ENCODE measurements around the gene PPP5C. TPM values are rescaled to one million over a fixed set of nuclear protein-coding genes. Genes with fewer than 3 reads are reported as not detected.

PPP5C gene
- total and polyA plus RNA-seq, 4 donors: 19.0 to 50.5 (median 28.3) TPM

GRCh38 chr19:46369817-46370216 is 22.9 kb downstream of the PPP5C start:
- no peak overlapping the region for H3K4me3 ChIP-seq (ENCODE audit: low read depth in 1 of 3, low read length in 3 of 3)
- H3K9ac ChIP-seq (ENCODE audit: low read depth in 1 of 2, low read length in 2 of 2): no peak overlapping the region
- no peak overlapping the region for H3K27ac ChIP-seq (ENCODE audit: low read depth in 1 of 2, low read length in 2 of 2)
- 96% methylated on average over 7 of the region's 7 CpGs for WGBS
- TF ChIP-seq RXRA (IDR thresholded peaks at IDR 0.05) (no peak), SP1 (IDR thresholded peaks at IDR 0.05) (no peak), FOXA1 (IDR thresholded peaks at IDR 0.05) (no peak), TAF1 (conservative IDR thresholded peaks at IDR 0.05) (no peak), YY1 (IDR thresholded peaks at IDR 0.05) (no peak), ATF3 (IDR thresholded peaks at IDR 0.05) (no peak), FOXA2 (IDR thresholded peaks at IDR 0.05) (no peak), HNF4A (conservative IDR thresholded peaks at IDR 0.05) (no peak), ZBTB33 (IDR thresholded peaks at IDR 0.05) (no peak), NR2F2 (IDR thresholded peaks at IDR 0.05) (no peak), GABPA (IDR thresholded peaks at IDR 0.05 in 1 of 2, conservative IDR thresholded peaks at IDR 0.05 in 1 of 2) (no peak), JUND (IDR thresholded peaks at IDR 0.05) (no peak), EGR1 (IDR thresholded peaks at IDR 0.05; ENCODE audit: low read depth in 2 of 2) (no peak)
- TF ChIP-seq, protein P1, sequence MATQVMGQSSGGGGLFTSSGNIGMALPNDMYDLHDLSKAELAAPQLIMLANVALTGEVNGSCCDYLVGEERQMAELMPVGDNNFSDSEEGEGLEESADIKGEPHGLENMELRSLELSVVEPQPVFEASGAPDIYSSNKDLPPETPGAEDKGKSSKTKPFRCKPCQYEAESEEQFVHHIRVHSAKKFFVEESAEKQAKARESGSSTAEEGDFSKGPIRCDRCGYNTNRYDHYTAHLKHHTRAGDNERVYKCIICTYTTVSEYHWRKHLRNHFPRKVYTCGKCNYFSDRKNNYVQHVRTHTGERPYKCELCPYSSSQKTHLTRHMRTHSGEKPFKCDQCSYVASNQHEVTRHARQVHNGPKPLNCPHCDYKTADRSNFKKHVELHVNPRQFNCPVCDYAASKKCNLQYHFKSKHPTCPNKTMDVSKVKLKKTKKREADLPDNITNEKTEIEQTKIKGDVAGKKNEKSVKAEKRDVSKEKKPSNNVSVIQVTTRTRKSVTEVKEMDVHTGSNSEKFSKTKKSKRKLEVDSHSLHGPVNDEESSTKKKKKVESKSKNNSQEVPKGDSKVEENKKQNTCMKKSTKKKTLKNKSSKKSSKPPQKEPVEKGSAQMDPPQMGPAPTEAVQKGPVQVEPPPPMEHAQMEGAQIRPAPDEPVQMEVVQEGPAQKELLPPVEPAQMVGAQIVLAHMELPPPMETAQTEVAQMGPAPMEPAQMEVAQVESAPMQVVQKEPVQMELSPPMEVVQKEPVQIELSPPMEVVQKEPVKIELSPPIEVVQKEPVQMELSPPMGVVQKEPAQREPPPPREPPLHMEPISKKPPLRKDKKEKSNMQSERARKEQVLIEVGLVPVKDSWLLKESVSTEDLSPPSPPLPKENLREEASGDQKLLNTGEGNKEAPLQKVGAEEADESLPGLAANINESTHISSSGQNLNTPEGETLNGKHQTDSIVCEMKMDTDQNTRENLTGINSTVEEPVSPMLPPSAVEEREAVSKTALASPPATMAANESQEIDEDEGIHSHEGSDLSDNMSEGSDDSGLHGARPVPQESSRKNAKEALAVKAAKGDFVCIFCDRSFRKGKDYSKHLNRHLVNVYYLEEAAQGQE (IDR thresholded peaks at IDR 0.05): no peak
- H3K36me3 ChIP-seq (ENCODE audit: control insufficient read depth in 4 of 4, insufficient read depth in 3 of 4, low read depth in 1 of 4, low read length in 3 of 4): peaks cover 0 to 7% (median 3%) of the 10 kb centered on the region in 4 donors
- no peaks in the 10 kb centered on the region for H3K9me3 ChIP-seq (ENCODE audit: control insufficient read depth in 4 of 4, low read length in 3 of 4)
- no peak for DNase-seq (ENCODE audit: low spot score)
- H3K27me3 ChIP-seq (ENCODE audit: control insufficient read depth in 4 of 4, insufficient read depth in 4 of 4, low read length in 3 of 4): no peaks in the 10 kb centered on the region
- peaks cover 2 to 33% (median 14%) of the 10 kb centered on the region in 4 donors for H3K4me1 ChIP-seq (ENCODE audit: control insufficient read depth in 4 of 4, insufficient read depth in 4 of 4, low read length in 3 of 4)

- DNase-seq (ENCODE audit: low spot score): no peak
- WGBS: 81% methylated on average over 10 of the region's 10 CpGs
- H3K9ac ChIP-seq (ENCODE audit: low read depth in 1 of 2, low read length in 2 of 2): no peak overlapping the region
- H3K9me3 ChIP-seq (ENCODE audit: control insufficient read depth in 4 of 4, low read length in 3 of 4): no peaks in the 10 kb centered on the region
- no peak overlapping the region for H3K27ac ChIP-seq (ENCODE audit: low read depth in 1 of 2, low read length in 2 of 2)
- no peaks in the 10 kb centered on the region for H3K27me3 ChIP-seq (ENCODE audit: control insufficient read depth in 4 of 4, insufficient read depth in 4 of 4, low read length in 3 of 4)
- peaks cover 0 to 12% (median 7%) of the 10 kb centered on the region in 4 donors for H3K36me3 ChIP-seq (ENCODE audit: control insufficient read depth in 4 of 4, insufficient read depth in 3 of 4, low read depth in 1 of 4, low read length in 3 of 4)
- H3K4me1 ChIP-seq (ENCODE audit: control insufficient read depth in 4 of 4, insufficient read depth in 4 of 4, low read length in 3 of 4): peaks cover 0 to 20% (median 9%) of the 10 kb centered on the region in 4 donors
- no peak overlapping the region for H3K4me3 ChIP-seq (ENCODE audit: low read depth in 1 of 3, low read length in 3 of 3)
- TF ChIP-seq RAD21 (IDR thresholded peaks at IDR 0.05) (no peak), SP1 (IDR thresholded peaks at IDR 0.05) (no peak), RXRA (IDR thresholded peaks at IDR 0.05) (no peak), GABPA (IDR thresholded peaks at IDR 0.05 in 1 of 2, conservative IDR thresholded peaks at IDR 0.05 in 1 of 2) (no peak), TAF1 (conservative IDR thresholded peaks at IDR 0.05) (no peak), JUND (IDR thresholded peaks at IDR 0.05) (no peak), EGR1 (IDR thresholded peaks at IDR 0.05; ENCODE audit: low read depth in 2 of 2) (no peak), FOXA2 (IDR thresholded peaks at IDR 0.05) (no peak), FOXA1 (IDR thresholded peaks at IDR 0.05) (no peak), ATF3 (IDR thresholded peaks at IDR 0.05) (no peak), HNF4A (conservative IDR thresholded peaks at IDR 0.05) (no peak), YY1 (IDR thresholded peaks at IDR 0.05) (no peak), ZBTB33 (IDR thresholded peaks at IDR 0.05) (no peak), HNF4G (IDR thresholded peaks at IDR 0.05) (no peak)
- TF ChIP-seq, protein P2, sequence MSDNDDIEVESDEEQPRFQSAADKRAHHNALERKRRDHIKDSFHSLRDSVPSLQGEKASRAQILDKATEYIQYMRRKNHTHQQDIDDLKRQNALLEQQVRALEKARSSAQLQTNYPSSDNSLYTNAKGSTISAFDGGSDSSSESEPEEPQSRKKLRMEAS (IDR thresholded peaks at IDR 0.05): no peak
- TF ChIP-seq, protein P3, sequence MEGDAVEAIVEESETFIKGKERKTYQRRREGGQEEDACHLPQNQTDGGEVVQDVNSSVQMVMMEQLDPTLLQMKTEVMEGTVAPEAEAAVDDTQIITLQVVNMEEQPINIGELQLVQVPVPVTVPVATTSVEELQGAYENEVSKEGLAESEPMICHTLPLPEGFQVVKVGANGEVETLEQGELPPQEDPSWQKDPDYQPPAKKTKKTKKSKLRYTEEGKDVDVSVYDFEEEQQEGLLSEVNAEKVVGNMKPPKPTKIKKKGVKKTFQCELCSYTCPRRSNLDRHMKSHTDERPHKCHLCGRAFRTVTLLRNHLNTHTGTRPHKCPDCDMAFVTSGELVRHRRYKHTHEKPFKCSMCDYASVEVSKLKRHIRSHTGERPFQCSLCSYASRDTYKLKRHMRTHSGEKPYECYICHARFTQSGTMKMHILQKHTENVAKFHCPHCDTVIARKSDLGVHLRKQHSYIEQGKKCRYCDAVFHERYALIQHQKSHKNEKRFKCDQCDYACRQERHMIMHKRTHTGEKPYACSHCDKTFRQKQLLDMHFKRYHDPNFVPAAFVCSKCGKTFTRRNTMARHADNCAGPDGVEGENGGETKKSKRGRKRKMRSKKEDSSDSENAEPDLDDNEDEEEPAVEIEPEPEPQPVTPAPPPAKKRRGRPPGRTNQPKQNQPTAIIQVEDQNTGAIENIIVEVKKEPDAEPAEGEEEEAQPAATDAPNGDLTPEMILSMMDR (IDR thresholded peaks at IDR 0.05; ENCODE audit: low read depth, low read length, missing input control): no peak
Observed at GRCh38 chr19:46371371-46371901, 24.5 kb downstream of the PPP5C start.

Measured in liver (tissue), 9 donors.